ENCODE results near the gene KCND1. TPM values are rescaled to one million over a fixed set of nuclear protein-coding genes. Genes with fewer than 3 reads are reported as not detected.
"Not testable (repeated sequence)": the region's sequence is repeated elsewhere in the genome, so short reads cannot be mapped to it uniquely, and the experiment has no call there.

KCND1 gene
- polyA plus RNA-seq, 1 experiment: 1.2 TPM

DNA sequence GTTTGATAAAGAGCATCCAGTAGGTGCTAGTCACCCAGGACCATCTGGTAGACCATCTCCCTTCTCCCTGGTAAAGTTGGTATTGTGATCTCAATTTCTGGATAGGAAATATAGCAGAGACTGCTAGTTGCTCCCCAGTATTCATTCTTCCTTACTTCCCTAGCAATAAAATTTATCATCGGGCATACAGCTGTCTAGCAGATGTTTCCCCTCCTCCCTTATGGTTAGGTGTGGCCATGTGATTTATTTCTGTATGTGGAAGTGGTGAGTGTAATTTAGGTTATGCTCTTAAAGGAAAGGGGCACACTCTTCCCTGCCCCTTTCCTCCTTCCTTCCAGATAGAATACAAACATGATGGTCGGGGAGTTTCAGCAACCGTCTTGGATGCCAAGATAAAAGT is 12.3 kb upstream of the KCND1 start:
- DNase-seq (ENCODE audit: low read depth, low spot score): no peak
- TF ChIP-seq, protein P1, sequence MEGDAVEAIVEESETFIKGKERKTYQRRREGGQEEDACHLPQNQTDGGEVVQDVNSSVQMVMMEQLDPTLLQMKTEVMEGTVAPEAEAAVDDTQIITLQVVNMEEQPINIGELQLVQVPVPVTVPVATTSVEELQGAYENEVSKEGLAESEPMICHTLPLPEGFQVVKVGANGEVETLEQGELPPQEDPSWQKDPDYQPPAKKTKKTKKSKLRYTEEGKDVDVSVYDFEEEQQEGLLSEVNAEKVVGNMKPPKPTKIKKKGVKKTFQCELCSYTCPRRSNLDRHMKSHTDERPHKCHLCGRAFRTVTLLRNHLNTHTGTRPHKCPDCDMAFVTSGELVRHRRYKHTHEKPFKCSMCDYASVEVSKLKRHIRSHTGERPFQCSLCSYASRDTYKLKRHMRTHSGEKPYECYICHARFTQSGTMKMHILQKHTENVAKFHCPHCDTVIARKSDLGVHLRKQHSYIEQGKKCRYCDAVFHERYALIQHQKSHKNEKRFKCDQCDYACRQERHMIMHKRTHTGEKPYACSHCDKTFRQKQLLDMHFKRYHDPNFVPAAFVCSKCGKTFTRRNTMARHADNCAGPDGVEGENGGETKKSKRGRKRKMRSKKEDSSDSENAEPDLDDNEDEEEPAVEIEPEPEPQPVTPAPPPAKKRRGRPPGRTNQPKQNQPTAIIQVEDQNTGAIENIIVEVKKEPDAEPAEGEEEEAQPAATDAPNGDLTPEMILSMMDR (IDR thresholded peaks at IDR 0.05; ENCODE audit: low read depth, low read length): no peak
- H3K27me3 ChIP-seq (ENCODE audit: control insufficient read depth, insufficient read depth, low read length): no peaks in the 10 kb centered on the region
- no peak overlapping the region for H3K27ac ChIP-seq (ENCODE audit: low read depth, low read length)
- no peaks in the 10 kb centered on the region for H3K9me3 ChIP-seq (ENCODE audit: control insufficient read depth, insufficient read depth, low read length)
- no peak overlapping the region for H3K4me3 ChIP-seq (ENCODE audit: low read depth, low read length)
- POLR2A ChIA-PET: no interaction called here
- CTCF ChIA-PET: no interaction called here

DNA sequence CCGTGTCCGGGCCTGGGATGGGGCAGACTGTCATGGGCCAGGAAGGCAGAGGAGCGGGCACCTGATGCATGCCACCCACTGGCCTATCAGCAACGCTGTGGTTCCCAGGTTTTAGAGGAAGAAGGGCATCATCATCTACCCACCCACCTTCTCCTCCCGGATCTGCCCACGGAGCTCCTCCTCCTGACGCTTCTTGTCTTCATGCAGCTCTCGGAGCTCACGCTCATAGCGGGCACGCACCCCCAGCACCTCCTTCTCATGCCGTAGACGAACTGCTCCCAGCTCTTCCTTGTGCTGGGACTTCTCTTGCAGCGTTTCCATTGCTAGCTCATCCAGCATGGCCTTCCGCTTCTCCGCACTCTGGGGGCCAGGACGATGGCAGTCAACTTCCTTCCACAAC is 11.4 kb upstream of the KCND1 start:
- Histone ChIP-seq H3K4me3 (ENCODE audit: low read depth, low read length) (no peak overlapping the region), H3K9me3 (ENCODE audit: control insufficient read depth, insufficient read depth, low read length) (no peaks in the 10 kb centered on the region), H3K27me3 (ENCODE audit: control insufficient read depth, insufficient read depth, low read length) (no peaks in the 10 kb centered on the region), H3K27ac (ENCODE audit: low read depth, low read length) (no peak overlapping the region)
- ChIA-PET CTCF (no interaction called here), POLR2A (no interaction called here)
- DNase-seq (ENCODE audit: low read depth, low spot score): no peak
- TF ChIP-seq, protein P1 (IDR thresholded peaks at IDR 0.05; ENCODE audit: low read depth, low read length): no peak

DNA sequence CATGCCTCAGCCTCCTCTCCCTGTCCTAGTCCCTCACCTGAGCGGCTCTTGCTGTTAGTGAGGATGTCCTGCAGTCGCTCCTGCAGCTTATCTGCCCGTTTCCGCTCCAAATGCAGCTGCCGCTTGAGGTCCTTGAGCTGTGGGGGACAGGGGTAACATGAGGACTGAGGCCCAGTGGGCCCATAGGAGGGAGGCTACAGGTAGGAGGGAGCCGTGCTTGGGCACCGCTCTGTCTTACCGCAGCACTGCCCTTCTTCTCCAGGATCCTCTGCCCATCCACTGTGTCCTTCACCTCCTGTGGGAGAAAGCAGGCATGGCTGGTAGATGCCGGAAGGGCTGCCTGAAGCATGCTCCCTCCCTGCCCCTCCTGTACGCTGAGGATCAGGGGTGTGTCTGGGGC is 9.5 kb upstream of the KCND1 start:
- TF ChIP-seq, protein P1 (IDR thresholded peaks at IDR 0.05; ENCODE audit: low read depth, low read length): no peak
- ChIA-PET CTCF (no interaction called here), POLR2A (no interaction called here)
- Histone ChIP-seq H3K27me3 (ENCODE audit: control insufficient read depth, insufficient read depth, low read length) (no peaks in the 10 kb centered on the region), H3K9me3 (ENCODE audit: control insufficient read depth, insufficient read depth, low read length) (no peaks in the 10 kb centered on the region), H3K27ac (ENCODE audit: low read depth, low read length) (no peak overlapping the region), H3K4me3 (ENCODE audit: low read depth, low read length) (no peak overlapping the region)
- DNase-seq (ENCODE audit: low read depth, low spot score): no peak

DNA sequence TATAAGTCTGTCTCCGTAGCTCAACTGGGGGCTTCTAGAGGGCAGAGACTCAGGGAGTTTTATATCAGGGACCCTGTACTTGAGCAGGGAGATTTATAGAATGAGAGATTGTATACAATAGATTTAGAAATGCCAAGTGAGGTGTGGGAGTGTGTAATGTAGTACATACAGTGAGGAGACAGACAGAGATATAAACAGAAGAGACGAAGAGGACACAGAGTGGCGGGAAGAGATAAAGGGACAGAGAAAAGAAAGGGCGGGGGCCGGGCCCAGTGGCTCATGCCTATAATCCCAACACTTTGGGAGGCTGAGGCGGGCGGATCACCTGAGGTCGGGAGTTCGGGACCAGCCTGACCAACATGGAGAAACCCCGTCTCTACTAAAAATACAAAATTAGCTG is 8.7 kb upstream of the KCND1 start:
- H3K4me3 ChIP-seq (ENCODE audit: low read depth, low read length); DNase-seq (ENCODE audit: low read depth, low spot score); H3K27ac ChIP-seq (ENCODE audit: low read depth, low read length); H3K9me3 ChIP-seq (ENCODE audit: control insufficient read depth, insufficient read depth, low read length); H3K27me3 ChIP-seq (ENCODE audit: control insufficient read depth, insufficient read depth, low read length): not testable (repeated sequence)
- ChIA-PET CTCF (interaction anchor here (0.7 kb wide), 1 partner anchor 117 kb away, joined by 3 read pairs; no protein-coding TSS in a partner anchor), POLR2A (interaction anchor here (0.5 kb wide), 1 partner anchor 18 kb away, joined by 3 read pairs; no protein-coding TSS in a partner anchor)

DNA sequence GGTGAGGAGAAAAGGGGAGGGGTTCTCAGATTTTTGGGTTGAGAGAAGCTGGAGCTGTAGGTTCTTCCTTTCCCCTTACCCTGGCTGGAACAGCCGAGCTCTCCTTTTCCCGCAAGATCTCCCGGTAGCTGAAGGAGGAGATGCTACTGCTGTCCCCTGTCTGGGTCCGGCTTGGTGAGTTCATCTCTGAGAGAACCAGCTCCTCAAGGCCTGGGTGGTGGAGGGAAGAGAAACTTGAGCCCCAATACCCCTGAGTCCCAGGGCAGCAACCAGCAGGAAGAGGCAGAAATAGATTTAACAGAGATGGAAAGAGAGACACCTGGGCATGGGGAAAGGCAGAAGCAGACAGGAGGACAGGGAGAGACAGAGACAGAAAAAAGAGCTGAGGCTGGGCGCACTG is 6.6 kb upstream of the KCND1 start:
- Histone ChIP-seq H3K27me3 (ENCODE audit: control insufficient read depth, insufficient read depth, low read length) (no peaks in the 10 kb centered on the region), H3K9me3 (ENCODE audit: control insufficient read depth, insufficient read depth, low read length) (no peaks in the 10 kb centered on the region), H3K27ac (ENCODE audit: low read depth, low read length) (no peak overlapping the region), H3K4me3 (ENCODE audit: low read depth, low read length) (no peak overlapping the region)
- no peak for DNase-seq (ENCODE audit: low read depth, low spot score)
- POLR2A ChIA-PET: no interaction called here
- TF ChIP-seq, protein P1 (IDR thresholded peaks at IDR 0.05; ENCODE audit: low read depth, low read length): no peak
- CTCF ChIA-PET: no interaction called here

DNA sequence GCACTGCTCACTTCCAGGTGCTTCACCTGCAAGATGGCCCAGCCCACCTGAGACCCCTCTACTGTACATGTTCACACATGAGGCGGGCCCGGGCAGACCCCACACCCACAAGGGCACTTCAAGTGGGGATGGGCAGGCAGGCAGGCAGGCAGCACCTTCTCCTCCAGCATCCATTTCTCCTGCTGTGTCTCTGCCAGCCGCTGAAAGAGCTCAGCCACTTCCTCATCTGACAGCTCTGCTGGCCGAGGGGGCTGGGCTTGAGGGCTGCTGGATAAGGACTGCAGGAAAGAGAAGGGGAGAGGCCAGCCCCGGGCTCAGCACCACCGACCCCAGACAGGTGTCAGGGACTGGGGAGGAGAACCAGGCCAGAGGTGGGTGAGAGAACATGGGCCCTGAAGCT is 4.4 kb upstream of the KCND1 start:
- H3K4me3 ChIP-seq (ENCODE audit: low read depth, low read length): no peak overlapping the region
- no peaks in the 10 kb centered on the region for H3K9me3 ChIP-seq (ENCODE audit: control insufficient read depth, insufficient read depth, low read length)
- no peaks in the 10 kb centered on the region for H3K27me3 ChIP-seq (ENCODE audit: control insufficient read depth, insufficient read depth, low read length)
- H3K27ac ChIP-seq (ENCODE audit: low read depth, low read length): no peak overlapping the region
- POLR2A ChIA-PET: interaction anchor here (0.6 kb wide), 1 partner anchor 24 kb away, joined by 3 read pairs; no protein-coding TSS in a partner anchor
- no peak for DNase-seq (ENCODE audit: low read depth, low spot score)
- TF ChIP-seq, protein P1 (IDR thresholded peaks at IDR 0.05; ENCODE audit: low read depth, low read length): no peak
- CTCF ChIA-PET: no interaction called here
